ENCODE results near the gene SCARB1.
A peak's percentile ranks its signal among the peaks of the same experiment; 100 is the strongest.
"Not testable (repeated sequence)": the region's sequence is repeated elsewhere in the genome, so short reads cannot be mapped to it uniquely, and the experiment has no call there.

The SCARB1 gene

DNA sequence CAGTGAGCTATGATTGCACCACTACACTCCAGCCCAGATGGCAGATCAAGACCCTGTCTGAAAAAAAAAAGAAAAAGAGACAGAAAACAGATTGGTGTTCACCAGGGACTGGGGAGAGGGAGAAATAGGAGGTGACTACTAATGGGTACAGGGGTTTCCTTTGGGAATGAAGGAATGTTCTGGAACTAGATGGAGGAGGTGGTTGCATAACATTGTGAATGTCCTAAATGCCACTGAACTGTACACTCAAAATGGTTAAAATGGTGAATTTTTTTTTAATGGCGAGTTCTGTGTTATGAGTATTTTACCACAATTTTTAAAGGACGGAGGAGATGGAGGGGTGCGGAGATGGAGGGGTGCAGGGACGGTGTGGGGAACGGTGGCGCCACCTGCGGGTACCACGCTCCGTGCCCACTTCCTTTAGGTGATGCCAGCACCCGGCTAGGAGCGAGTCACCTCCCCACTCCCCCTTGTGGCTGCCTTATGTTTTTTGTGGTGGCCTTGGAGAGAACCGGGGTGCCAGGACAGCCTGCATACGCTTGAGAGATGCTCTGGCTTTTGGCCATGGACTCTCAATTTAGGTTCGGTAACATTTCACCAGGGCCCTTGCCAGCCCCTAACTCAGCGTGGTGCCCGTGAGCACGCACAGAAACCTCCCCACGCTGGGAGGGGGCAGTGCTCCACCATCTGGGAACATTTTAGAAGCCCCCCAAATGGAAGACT is 34.7 kb upstream of the SCARB1 start:
- Mint-ChIP-seq H3K27me3 (ENCODE audit: low read depth) (peaks cover 2% of the 10 kb centered on the region), H3K4me1 (ENCODE audit: low read depth) (peaks cover 12% of the 10 kb centered on the region), H3K27ac (no peak overlapping the region), H3K9me3 (no peaks in the 10 kb centered on the region), H3K4me3 (peak overlapping the region; percentile 57), H3K36me3 (ENCODE audit: low read depth) (peaks cover 4% of the 10 kb centered on the region)
- peak; percentile 58 for DNase-seq (ENCODE audit: low spot score)

DNA sequence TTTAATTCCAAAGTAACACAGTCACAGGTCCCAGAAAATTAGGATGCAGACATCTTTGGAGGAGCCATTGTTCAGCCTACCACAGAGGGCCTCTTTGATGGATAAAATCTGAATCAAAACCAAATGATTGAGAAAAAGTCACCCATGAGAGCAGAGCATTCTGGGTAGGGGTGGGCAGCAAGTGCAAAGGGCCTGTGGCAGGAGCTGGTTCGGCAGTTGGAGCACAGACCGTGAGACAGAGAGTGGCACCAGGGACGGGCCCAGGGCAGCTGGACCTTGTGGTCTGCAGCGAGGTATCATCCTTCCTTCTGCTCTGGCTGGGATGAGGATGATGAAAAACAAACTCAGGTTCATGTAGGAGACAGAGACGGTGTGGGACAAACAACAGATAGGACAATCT is 32.8 kb upstream of the SCARB1 start:
- H3K4me3 Mint-ChIP-seq, result no peak overlapping the region
- H3K9me3 Mint-ChIP-seq, result no peaks in the 10 kb centered on the region
- DNase-seq (ENCODE audit: low spot score), result no peak
- peaks cover 12% of the 10 kb centered on the region for H3K4me1 Mint-ChIP-seq (ENCODE audit: low read depth)
- peaks cover 2% of the 10 kb centered on the region for H3K27me3 Mint-ChIP-seq (ENCODE audit: low read depth)
- no peak overlapping the region for H3K27ac Mint-ChIP-seq
- H3K36me3 Mint-ChIP-seq (ENCODE audit: low read depth), result peaks cover 4% of the 10 kb centered on the region

DNA sequence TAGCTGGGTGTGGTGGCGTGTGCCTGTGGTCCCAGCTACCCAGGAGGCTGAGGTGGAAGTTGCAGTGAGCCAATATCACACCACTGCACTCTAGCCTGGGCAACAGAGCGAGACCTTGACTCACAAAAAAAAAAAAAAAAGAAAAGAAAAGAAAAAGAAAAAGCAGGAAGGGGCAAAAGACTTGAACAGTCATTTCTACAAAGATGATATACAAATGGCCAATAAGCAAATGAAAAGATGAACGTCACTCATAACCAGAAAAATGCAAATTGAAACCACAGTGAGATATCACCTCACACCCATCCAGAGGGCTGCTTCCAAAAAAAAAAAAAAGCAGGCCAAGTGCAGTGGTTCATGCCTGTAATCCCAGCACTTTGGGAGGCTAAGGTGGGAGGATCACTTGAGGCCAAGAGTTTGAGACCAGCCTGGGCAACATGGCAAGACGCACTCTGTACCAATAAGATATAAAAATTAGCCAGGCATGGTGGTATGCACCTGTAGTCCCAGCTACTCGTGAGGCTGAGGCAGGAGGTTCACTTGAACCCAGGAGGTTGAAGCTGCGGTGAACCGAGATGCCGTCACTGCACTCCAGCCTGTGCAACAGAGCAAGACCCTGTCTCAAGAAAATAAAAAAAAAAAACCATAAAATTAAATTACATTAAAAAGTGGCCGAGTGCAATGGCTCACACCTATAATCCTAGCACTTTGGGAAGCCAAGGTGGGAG is 30.3 kb upstream of the SCARB1 start:
- Mint-ChIP-seq H3K27me3 (ENCODE audit: low read depth) (no peaks in the 10 kb centered on the region), H3K27ac (no peak overlapping the region), H3K4me3 (no peak overlapping the region), H3K36me3 (ENCODE audit: low read depth) (peaks cover 4% of the 10 kb centered on the region), H3K4me1 (ENCODE audit: low read depth) (peaks cover 10% of the 10 kb centered on the region), H3K9me3 (no peaks in the 10 kb centered on the region)
- no peak for DNase-seq (ENCODE audit: low spot score)

DNA sequence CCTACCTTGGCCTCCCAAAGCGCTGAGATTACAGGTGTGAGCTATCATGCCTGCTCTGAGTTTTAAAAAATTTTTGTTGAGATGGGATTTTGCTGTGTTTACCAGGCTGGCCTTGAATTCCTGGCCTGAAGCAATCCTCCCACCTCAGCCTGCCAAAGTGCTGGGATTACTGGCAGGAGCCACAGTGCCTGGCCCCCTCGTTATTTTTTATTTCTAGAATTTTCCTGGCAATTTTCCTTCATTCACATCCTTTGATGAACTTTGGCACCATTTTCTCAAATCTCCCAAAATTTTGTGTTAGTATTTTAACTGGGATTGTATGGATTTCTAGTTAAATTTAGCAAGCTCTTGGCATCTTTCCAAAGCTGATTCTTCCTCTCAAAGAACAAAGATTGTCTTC is 24.6 kb upstream of the SCARB1 start:
- no peaks in the 10 kb centered on the region for H3K36me3 Mint-ChIP-seq (ENCODE audit: low read depth)
- no peak for DNase-seq (ENCODE audit: low spot score)
- H3K4me3 Mint-ChIP-seq, result no peak overlapping the region
- no peaks in the 10 kb centered on the region for H3K27me3 Mint-ChIP-seq (ENCODE audit: low read depth)
- no peaks in the 10 kb centered on the region for H3K4me1 Mint-ChIP-seq (ENCODE audit: low read depth)
- no peak overlapping the region for H3K27ac Mint-ChIP-seq
- H3K9me3 Mint-ChIP-seq, result no peaks in the 10 kb centered on the region

DNA sequence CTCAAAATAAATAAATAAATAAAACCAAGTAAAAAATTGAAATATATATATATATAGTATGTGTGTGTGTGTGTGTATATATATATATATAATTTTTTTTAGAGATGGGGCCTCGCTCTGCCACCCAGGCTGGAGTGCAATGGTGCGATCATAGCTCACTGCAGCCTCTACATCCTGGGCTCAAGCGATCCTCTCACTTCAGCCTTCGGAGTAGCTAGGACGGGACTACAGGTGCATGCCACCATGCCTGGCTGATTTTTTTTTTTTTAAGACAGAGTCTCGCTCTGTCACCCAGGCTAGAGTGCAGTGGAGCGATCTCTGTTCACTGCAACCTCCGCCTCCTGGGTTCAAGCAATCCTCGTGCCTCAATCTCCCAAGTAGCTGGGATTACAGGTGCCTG is 24.1 kb upstream of the SCARB1 start:
- not testable (repeated sequence) for H3K36me3 Mint-ChIP-seq (ENCODE audit: low read depth); H3K27ac Mint-ChIP-seq; DNase-seq (ENCODE audit: low spot score); H3K27me3 Mint-ChIP-seq (ENCODE audit: low read depth); H3K9me3 Mint-ChIP-seq; H3K4me3 Mint-ChIP-seq; H3K4me1 Mint-ChIP-seq (ENCODE audit: low read depth)

DNA sequence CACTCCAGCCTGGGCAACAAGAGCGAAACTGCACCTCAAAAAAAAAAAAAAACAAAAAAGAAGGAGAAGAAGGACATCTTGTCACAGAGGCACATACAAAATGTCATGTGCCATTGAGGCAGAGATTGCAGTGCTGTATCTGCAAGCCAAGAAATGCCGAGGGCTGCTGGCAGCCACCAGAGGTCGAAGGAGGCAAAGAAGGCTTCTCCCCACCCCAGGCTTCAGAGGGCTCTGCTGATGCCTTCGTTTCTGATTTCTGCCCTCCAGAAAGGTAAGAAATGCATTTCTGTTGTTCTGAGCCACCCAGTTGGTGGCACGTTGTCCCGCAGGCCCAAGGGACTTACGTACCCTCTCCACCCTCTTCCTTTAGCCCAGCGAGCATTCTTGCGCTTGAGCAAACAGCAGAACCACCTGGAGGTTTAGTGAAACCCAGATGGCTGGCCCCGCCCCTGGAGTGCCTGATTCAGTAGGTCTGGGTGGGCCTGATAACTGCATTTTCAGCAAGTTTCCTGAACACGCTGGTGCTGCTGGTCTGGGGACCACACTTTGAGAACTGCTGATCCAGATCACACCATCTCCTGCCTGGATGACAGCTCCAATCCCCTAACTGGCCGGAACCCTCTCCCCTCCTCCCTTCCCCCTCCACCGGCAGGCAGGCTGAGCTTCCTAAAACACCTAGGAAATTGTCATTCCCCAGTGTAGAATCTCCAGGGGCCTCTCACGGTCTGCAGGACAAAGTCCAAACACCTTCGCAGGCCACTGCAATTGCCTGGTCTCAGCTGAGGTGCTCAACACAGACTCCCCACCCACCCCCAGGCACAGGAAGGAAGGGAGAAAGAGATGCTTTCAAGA is 21.1 kb upstream of the SCARB1 start:
- Mint-ChIP-seq H3K27ac (no peak overlapping the region), H3K9me3 (no peaks in the 10 kb centered on the region), H3K4me3 (no peak overlapping the region), H3K4me1 (ENCODE audit: low read depth) (peaks cover 7% of the 10 kb centered on the region), H3K36me3 (ENCODE audit: low read depth) (no peaks in the 10 kb centered on the region), H3K27me3 (ENCODE audit: low read depth) (no peaks in the 10 kb centered on the region)
- DNase-seq (ENCODE audit: low spot score), result no peak

DNA sequence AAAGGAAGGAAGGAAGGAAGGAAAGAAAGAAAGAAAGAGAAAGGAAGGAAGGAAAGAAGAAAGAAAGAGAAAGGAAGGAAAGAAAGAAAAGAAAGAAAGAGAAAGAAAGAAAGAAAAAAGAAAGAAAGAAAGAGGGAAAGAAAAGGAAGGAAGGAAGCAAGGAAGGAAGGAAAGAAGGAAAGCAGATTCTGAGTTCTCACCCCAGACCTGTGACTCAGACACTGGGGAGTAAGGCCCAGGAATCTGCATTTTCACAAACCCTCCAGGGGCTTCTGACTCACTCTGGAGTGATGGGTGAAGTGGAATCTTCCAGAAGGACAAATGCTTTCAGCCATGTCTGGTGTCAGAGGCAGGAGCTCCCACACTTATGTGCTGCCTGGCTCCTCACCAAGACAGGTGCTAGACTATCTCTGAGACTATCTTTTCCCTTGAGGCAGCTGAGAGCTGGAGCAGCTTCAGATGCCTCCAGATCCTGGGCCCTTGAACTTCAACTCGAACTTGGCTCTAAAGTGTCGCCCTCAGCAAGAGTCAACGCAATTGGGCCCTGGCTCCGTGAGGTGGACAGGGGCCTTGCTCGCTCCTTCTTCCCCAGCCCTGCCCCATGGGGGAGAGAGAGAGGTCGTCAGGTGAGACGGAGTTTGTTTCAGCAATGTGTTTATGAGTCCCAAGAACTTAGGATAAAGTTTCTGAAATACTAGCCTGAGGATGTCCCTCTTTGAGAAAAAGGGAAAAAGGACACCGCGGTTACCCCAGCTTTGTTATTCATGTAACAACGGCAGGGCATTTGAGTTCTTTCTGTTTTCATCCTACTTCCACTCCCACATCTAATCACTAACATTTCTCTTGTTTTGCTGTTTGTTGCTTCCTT is 19.8 kb upstream of the SCARB1 start:
- DNase-seq (ENCODE audit: low spot score), result no peak
- Mint-ChIP-seq H3K9me3 (no peaks in the 10 kb centered on the region), H3K4me3 (no peak overlapping the region), H3K27me3 (ENCODE audit: low read depth) (no peaks in the 10 kb centered on the region), H3K36me3 (ENCODE audit: low read depth) (no peaks in the 10 kb centered on the region), H3K4me1 (ENCODE audit: low read depth) (peaks cover 7% of the 10 kb centered on the region), H3K27ac (peak overlapping the region; percentile 46)

DNA sequence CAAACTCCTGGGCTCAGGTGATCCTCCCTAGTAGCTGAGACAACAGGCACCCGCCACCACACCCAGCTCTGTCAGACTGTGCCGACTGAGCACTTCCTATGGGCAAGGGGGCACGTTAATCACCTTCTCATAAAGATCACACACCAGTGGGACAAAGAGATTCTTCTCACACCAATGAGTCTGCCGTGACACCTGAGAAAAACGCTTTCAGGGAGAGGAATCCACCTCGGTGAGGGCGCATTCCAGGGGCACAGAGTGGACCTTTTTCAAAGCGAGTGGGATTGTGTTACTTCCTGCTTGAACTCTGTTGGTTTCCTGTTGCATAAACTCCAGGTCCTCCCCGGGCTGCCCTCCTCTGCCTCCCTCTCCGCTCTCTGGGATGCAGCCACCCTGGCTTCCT is 17.5 kb upstream of the SCARB1 start:
- Mint-ChIP-seq H3K27ac (peak overlapping the region; percentile 36), H3K4me3 (no peak overlapping the region), H3K27me3 (ENCODE audit: low read depth) (no peaks in the 10 kb centered on the region), H3K36me3 (ENCODE audit: low read depth) (no peaks in the 10 kb centered on the region), H3K9me3 (no peaks in the 10 kb centered on the region), H3K4me1 (ENCODE audit: low read depth) (peaks cover 7% of the 10 kb centered on the region)
- DNase-seq (ENCODE audit: low spot score), result no peak

DNA sequence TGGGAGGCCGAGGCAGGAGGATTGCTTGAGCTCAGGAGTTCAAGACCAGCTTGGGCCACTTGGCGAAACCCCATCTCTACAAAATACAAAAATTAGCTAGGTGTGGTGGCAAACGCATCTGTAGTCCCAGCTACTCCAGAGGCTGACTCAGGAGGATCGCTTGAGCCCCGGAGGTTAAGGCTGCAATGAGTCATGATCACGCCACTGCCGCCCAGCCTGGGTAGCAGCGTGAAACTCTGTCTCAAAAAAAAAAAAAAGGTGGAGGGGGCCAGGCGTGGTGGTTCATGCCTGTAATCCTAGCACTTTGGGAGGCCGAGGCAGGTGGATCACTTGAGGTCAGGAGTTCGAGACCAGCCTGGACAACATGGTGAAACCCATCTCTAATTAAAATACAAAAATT is 16.7 kb upstream of the SCARB1 start:
- H3K9me3 Mint-ChIP-seq, result not testable (repeated sequence)

DNA sequence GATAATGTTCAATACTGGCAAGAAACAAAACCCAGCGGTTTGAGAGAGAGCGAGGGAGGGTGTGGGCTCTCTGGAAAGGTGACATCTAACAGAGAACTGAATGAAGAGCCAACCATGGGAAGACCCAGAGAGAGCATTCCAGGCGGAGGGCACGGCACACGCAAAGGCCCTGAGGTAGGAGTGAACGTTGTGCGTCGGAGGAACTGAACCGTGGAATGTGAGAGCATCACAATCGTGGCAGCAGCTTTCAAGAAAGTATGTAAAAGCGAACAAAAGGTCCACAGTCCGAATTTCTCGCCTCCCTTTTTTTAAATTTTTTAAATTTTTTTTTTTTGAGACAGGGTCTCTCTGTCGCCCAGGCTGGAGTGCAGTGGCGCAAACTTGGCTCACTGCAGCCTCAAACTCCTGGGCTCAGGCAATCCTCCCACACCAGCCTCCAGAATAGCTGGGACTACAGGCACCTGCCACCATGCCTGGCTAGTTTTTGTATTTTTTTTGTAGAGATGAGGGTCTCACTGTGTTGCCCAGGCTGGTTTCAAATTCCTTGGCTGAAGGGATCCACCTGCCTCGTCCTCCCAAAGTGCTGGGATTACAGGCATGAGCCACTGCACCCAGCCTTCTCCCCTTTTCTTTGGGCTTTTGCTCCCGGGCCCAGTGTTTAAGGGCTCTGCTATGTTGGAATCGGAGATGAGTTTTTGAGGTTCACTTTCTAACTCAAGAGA is 15.3 kb upstream of the SCARB1 start:
- peaks cover 7% of the 10 kb centered on the region for H3K4me1 Mint-ChIP-seq (ENCODE audit: low read depth)
- no peaks in the 10 kb centered on the region for H3K9me3 Mint-ChIP-seq
- no peaks in the 10 kb centered on the region for H3K36me3 Mint-ChIP-seq (ENCODE audit: low read depth)
- no peak for DNase-seq (ENCODE audit: low spot score)
- no peak overlapping the region for H3K27ac Mint-ChIP-seq
- no peaks in the 10 kb centered on the region for H3K27me3 Mint-ChIP-seq (ENCODE audit: low read depth)
- H3K4me3 Mint-ChIP-seq, result no peak overlapping the region

More for the DNA sequence above, 16.7 kb upstream of the SCARB1 start:
- not testable (repeated sequence) for H3K36me3 Mint-ChIP-seq (ENCODE audit: low read depth); H3K27ac Mint-ChIP-seq; DNase-seq (ENCODE audit: low spot score); H3K27me3 Mint-ChIP-seq (ENCODE audit: low read depth); H3K4me3 Mint-ChIP-seq; H3K4me1 Mint-ChIP-seq (ENCODE audit: low read depth)

DNA sequence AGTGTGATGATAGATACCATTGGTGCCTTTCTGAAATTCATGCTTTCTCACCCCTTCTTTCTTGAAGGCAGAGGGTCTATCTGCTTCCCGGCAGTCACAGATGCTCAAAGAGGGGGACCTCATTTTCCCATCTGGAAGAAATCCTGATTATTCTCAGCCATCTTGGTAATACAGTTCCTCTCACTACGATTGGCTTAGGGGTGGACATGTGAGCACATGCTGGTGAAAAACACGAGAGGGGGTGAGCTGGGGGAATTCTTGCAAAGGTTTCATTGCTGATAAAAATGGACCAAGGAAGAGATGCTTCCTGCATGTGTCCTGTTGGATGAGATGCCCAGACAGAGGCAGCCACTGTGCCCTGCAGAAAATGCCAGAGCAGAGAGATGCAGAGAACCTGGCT is 13.8 kb upstream of the SCARB1 start:
- DNase-seq (ENCODE audit: low spot score), result no peak
- H3K27me3 Mint-ChIP-seq (ENCODE audit: low read depth), result no peaks in the 10 kb centered on the region
- H3K36me3 Mint-ChIP-seq (ENCODE audit: low read depth), result no peaks in the 10 kb centered on the region
- peaks cover 10% of the 10 kb centered on the region for H3K4me1 Mint-ChIP-seq (ENCODE audit: low read depth)
- H3K27ac Mint-ChIP-seq, result no peak overlapping the region
- H3K9me3 Mint-ChIP-seq, result no peaks in the 10 kb centered on the region
- H3K4me3 Mint-ChIP-seq, result no peak overlapping the region

DNA sequence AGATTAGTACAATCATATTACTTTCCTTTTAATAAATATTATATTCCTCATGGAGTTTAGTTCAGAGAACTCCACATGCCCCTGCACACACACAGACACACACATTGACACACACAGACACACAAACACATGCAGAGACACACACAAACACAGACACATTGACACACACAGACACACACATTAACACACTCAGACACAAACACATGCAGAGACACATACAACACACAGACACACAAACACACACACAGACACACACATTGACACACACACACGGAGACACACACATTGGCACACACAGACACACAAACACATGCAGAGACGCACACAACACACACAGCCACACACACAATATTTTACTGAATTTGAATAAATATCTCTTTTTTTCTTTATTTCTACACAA is 12.5 kb upstream of the SCARB1 start:
- peaks cover 8% of the 10 kb centered on the region for H3K4me1 Mint-ChIP-seq (ENCODE audit: low read depth)
- no peaks in the 10 kb centered on the region for H3K36me3 Mint-ChIP-seq (ENCODE audit: low read depth)
- no peak overlapping the region for H3K4me3 Mint-ChIP-seq
- no peak overlapping the region for H3K27ac Mint-ChIP-seq
- no peaks in the 10 kb centered on the region for H3K9me3 Mint-ChIP-seq
- no peaks in the 10 kb centered on the region for H3K27me3 Mint-ChIP-seq (ENCODE audit: low read depth)
- DNase-seq (ENCODE audit: low spot score), result no peak

DNA sequence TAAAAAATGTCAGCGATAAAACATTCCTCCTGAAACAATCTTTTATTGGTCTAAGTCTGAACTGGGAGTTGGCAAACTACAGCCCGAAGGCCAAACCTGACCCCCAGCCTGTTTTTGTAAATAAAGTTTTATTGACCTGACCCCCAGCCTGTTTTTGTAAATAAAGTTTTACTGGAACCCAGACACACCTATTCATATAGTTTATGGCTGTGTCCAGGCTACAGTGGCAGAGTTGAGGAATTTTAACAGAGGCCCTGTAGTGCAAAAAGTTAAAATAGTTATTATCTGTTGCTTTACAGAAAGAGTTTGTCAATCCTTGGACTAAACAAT is 12.1 kb upstream of the SCARB1 start:
- DNase-seq (ENCODE audit: low spot score), result no peak
- Mint-ChIP-seq H3K27me3 (ENCODE audit: low read depth) (peaks cover under 1% of the 10 kb centered on the region), H3K27ac (no peak overlapping the region), H3K4me1 (ENCODE audit: low read depth) (peaks cover 4% of the 10 kb centered on the region), H3K9me3 (no peaks in the 10 kb centered on the region), H3K4me3 (no peak overlapping the region), H3K36me3 (ENCODE audit: low read depth) (no peaks in the 10 kb centered on the region)
